SK-N-SH (cell line): ENCODE measurements around the gene ROMO1. TPM values are rescaled to one million over a fixed set of nuclear protein-coding genes. Genes with fewer than 3 reads are reported as not detected.

Experiments used
- CTCF ChIA-PET: fragments of 300-600, 350-600 bp; formaldehyde crosslinking; extraction: SDS; loops from one replicate; lab custom pipeline; 2021; lab: Yijun Ruan, JAX
- POLR2A ChIA-PET: fragments of 350-600 bp; sonication (Branson Sonifier 250); formaldehyde crosslinking; extraction: SDS; loops from one replicate; lab custom pipeline; 2020; ENCODE audit warnings: antibody characterized with exemption, inconsistent platforms; lab: Yijun Ruan, JAX
- DNase-seq: peaks from one replicate; pipeline ENCODE4 v3.0.0; 2012
- H2AFZ ChIP-seq: fragments of 200-600 bp; sonication (generic); 2 replicates; pipeline ENCODE4 v1.8.1; 2016; ENCODE audit warnings: antibody characterized with exemption, mild to moderate bottlenecking, low read depth
- H3F3A ChIP-seq: fragments of 200-600 bp; sonication (generic); replicated peaks from 2 replicates; pipeline ENCODE3; 2016; ENCODE audit warnings: antibody characterized with exemption, mild to moderate bottlenecking; ENCODE audit not compliant: insufficient read depth
- H3K27ac ChIP-seq, 2 experiments: fragments of 200-500 bp in 1 of 2; fragments of 200-600 bp in 1 of 2; sonication (Bioruptor generic) in 1 of 2; sonication (generic), shearing (Covaris generic) in 1 of 2; 2 replicates each; pipeline versions ENCODE4 v1.5.1 to v1.6.1; 2014 to 2016; ENCODE audit warnings: low read depth in 2 of 2, inconsistent platforms in 1 of 2, low read length in 1 of 2, mild to moderate bottlenecking in 1 of 2, mixed read lengths in 1 of 2
- H3K27me3 ChIP-seq: fragments of 200-600 bp; sonication (generic), shearing (Covaris generic); 2 replicates; pipeline ENCODE4 v1.6.1; 2016; ENCODE audit warnings: mixed run types; ENCODE audit not compliant: insufficient read depth
- H3K36me3 ChIP-seq, 2 experiments: fragments of 200-500 bp in 1 of 2; fragments of 200-600 bp in 1 of 2; sonication (Bioruptor generic) in 1 of 2; sonication (generic) in 1 of 2; replicated peaks in 1 of 2; 2 replicates each; pipeline versions ENCODE3 to v1.5.1; 2014 to 2016; ENCODE audit warnings: low read length in 1 of 2, mild to moderate bottlenecking in 1 of 2; ENCODE audit not compliant: insufficient read depth in 2 of 2, control insufficient read depth in 1 of 2
- H3K4me1 ChIP-seq, 2 experiments: fragments of 200-500 bp in 1 of 2; fragments of 200-600 bp in 1 of 2; sonication (Bioruptor generic) in 1 of 2; sonication (generic), shearing (Covaris generic) in 1 of 2; 2 replicates each; pipeline versions ENCODE4 v1.5.1 to v1.6.1; 2014 to 2016; ENCODE audit warnings: low read depth in 1 of 2, low read length in 1 of 2, mixed run types in 1 of 2; ENCODE audit not compliant: insufficient read depth in 2 of 2, control insufficient read depth in 1 of 2
- H3K4me2 ChIP-seq: fragments of 200-600 bp; sonication (generic), shearing (Covaris generic); 2 replicates; pipeline ENCODE4 v1.6.1; 2017; ENCODE audit warnings: mixed run types
- H3K4me3 ChIP-seq, 2 experiments: fragments of 200-500 bp in 1 of 2; fragments of 200-600 bp in 1 of 2; sonication (Bioruptor generic) in 1 of 2; sonication (generic), shearing (Covaris generic) in 1 of 2; 2 replicates each; pipeline versions ENCODE4 v1.5.1 to v1.8.1; 2014 to 2016; ENCODE audit warnings: low read depth in 2 of 2, inconsistent platforms in 1 of 2, low read length in 1 of 2, mild to moderate bottlenecking in 1 of 2, mixed read lengths in 1 of 2, moderate library complexity in 1 of 2
- H3K79me2 ChIP-seq: fragments of 200-600 bp; sonication (generic); 2 replicates; pipeline ENCODE4 v1.8.1; 2017; ENCODE audit warnings: mild to moderate bottlenecking; ENCODE audit not compliant: insufficient read depth
- H3K9ac ChIP-seq: fragments of 200-600 bp; sonication (generic); 2 replicates; pipeline ENCODE4 v1.6.1; 2017; ENCODE audit warnings: mixed run types
- H3K9me2 ChIP-seq: fragments of 200-600 bp; sonication (generic); 2 replicates; pipeline ENCODE4 v1.6.1; 2017; ENCODE audit warnings: mixed run types
- H3K9me3 ChIP-seq: fragments of 200-600 bp; sonication (generic); 2 replicates; pipeline ENCODE4 v1.6.1; 2017; ENCODE audit warnings: mixed run types, mild to moderate bottlenecking, moderate library complexity
- H4K20me1 ChIP-seq: fragments of 200-600 bp; sonication (generic); 2 replicates; pipeline ENCODE4 v1.6.1; 2017; ENCODE audit warnings: mild to moderate bottlenecking, mixed run types; ENCODE audit not compliant: insufficient read depth
- ELF1 ChIP-seq: IDR thresholded peaks from 2 replicates; pipeline ENCODE4 v1.4.0; 2012
- FOXJ3 ChIP-seq: sonication (generic); formaldehyde crosslinking; IDR thresholded peaks from 2 replicates; pipeline ENCODE4 v1.5.1; 2020; ENCODE audit warnings: mild to moderate bottlenecking, missing genetic modification reagents
- NRF1 ChIP-seq: IDR thresholded peaks from 2 replicates; pipeline ENCODE4 v1.6.1; 2012; ENCODE audit warnings: low read depth, mild to moderate bottlenecking, low read length
- POLR2AphosphoS5 ChIP-seq: IDR thresholded peaks from 2 replicates; pipeline ENCODE4 v1.6.1; 2012; ENCODE audit warnings: low read depth, low read length
- SIN3A ChIP-seq: IDR thresholded peaks from 2 replicates; pipeline ENCODE4 v1.6.1; 2012; ENCODE audit warnings: low read depth, mild to moderate bottlenecking, low read length, moderate library complexity, borderline replicate concordance
- SMC3 ChIP-seq: IDR thresholded peaks from 2 replicates; pipeline ENCODE4 v1.6.1; 2012; ENCODE audit warnings: low read depth, low read length, improper control_type of control experiment
- TCF12 ChIP-seq: IDR thresholded peaks from 2 replicates; pipeline ENCODE4 v1.4.0; 2012
- WGBS: methylation state at CpG from one replicate; pipeline ENCODE4 v1.1.6; 2017; ENCODE audit warnings: low lambda C conversion rate; 5-methylcytosine and 5-hydroxymethylcytosine counted together
- polyA plus RNA-seq, 3 experiments: library from polyadenylated mRNA; depleted of rRNA; stranded (reverse); fragments of >200 nt; gene quantifications; 2 replicates each; pipeline ENCODE4 v1.2.3, GENCODE V29; 2012
- TF ChIP-seq, protein P1 (sequence below): IDR thresholded peaks from 2 replicates; pipeline ENCODE4 v1.4.0; 2012; ENCODE audit warnings: low read depth
- TF ChIP-seq, protein P2 (sequence below): IDR thresholded peaks from 2 replicates; pipeline ENCODE4 v1.4.0; 2012; ENCODE audit warnings: low read depth, borderline replicate concordance
- TF ChIP-seq, protein P3 (sequence below): IDR thresholded peaks from 2 replicates; pipeline ENCODE4; 2012
- TF ChIP-seq, protein P4 (sequence below): fragments of 150-350 bp; IDR thresholded peaks from 2 replicates; pipeline ENCODE4 v1.6.1; 2016; ENCODE audit warnings: mild to moderate bottlenecking, low read depth, low read length
- TF ChIP-seq, protein P5 (sequence below): IDR thresholded peaks from 2 replicates; pipeline ENCODE4 v1.6.1; 2012; ENCODE audit warnings: mild to moderate bottlenecking, low read depth, low read length, moderate library complexity

ROMO1 gene
- polyA plus RNA-seq, 1 of the 3 experiments (the other 2 are of a cell fraction): 1,273 TPM

DNA sequence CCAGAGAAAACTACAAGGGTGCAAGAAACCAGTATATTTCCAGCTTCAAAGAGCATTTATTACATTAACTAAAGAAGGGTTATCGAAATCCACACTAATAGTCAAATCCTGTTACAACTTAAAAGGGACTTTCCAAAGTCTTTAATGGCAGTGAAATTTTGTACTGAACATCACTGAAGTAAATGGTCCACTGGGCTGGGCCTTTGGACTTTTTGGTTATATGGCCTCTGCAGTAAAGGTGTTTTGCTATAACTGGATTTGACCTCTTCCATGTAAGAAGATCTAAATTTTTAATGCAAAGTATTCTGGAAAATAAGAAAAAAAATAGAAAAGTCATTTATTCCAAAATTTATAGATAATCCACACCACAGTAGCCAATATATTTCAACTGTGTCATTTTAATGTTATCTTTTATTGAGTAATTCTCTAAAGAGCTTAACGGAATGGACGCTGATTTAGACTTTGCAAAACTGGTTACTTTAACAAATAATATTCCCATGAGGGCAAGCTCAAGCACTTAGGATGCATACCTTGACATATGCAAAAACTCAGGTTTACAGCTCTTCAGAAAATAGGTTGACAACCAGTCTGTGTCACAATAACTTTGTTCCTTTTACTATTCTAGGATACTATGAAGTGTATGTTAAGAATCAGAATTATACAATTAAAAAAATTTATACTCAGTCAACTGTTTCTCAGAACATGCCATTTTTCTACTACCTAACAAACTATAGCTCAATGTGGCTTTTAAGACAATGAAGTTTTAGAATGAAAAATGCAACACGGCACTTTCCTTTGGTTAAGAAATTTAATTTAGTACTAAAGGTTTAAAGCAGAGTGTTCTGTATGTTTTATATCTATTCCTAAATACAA is 35.8 kb downstream of the ROMO1 start:
- POLR2A ChIA-PET: interaction anchor here (1.2 kb wide), 1 partner anchor 18 kb away, joined by 4 read pairs; no protein-coding TSS in a partner anchor
- Histone ChIP-seq H3F3A (peaks cover 34% of the 10 kb centered on the region), H3K4me2 (no peak overlapping the region), H2AFZ (no peak overlapping the region), H3K4me3 (no peak overlapping the region), H3K9ac (no peak overlapping the region), H3K4me1 (peaks cover 10 to 27% of the 10 kb centered on the region in 2 experiments; a peak in 3 of 4 replicates)
- DNase-seq: no peak
- no peak for TF ChIP-seq ELF1
- TF ChIP-seq, protein P1, sequence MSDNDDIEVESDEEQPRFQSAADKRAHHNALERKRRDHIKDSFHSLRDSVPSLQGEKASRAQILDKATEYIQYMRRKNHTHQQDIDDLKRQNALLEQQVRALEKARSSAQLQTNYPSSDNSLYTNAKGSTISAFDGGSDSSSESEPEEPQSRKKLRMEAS: no peak
- no peak for TF ChIP-seq NRF1
- no peak for TF ChIP-seq TCF12
- TF ChIP-seq, protein P2, sequence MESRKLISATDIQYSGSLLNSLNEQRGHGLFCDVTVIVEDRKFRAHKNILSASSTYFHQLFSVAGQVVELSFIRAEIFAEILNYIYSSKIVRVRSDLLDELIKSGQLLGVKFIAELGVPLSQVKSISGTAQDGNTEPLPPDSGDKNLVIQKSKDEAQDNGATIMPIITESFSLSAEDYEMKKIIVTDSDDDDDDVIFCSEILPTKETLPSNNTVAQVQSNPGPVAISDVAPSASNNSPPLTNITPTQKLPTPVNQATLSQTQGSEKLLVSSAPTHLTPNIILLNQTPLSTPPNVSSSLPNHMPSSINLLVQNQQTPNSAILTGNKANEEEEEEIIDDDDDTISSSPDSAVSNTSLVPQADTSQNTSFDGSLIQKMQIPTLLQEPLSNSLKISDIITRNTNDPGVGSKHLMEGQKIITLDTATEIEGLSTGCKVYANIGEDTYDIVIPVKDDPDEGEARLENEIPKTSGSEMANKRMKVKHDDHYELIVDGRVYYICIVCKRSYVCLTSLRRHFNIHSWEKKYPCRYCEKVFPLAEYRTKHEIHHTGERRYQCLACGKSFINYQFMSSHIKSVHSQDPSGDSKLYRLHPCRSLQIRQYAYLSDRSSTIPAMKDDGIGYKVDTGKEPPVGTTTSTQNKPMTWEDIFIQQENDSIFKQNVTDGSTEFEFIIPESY: no peak
- TF ChIP-seq FOXJ3 (CRISPR knock-in tag): no peak
- TF ChIP-seq, all 33 proteins: peak for 0
- Histone ChIP-seq H3K79me2 (peaks cover 100% of the 10 kb centered on the region), H3K27ac (no peak overlapping the region; a peak in 1 of 4 replicates), H3K9me2 (no peaks in the 10 kb centered on the region), H4K20me1 (peaks cover 100% of the 10 kb centered on the region), H3K9me3 (no peaks in the 10 kb centered on the region), H3K36me3 (peaks cover 85 to 99% of the 10 kb centered on the region in 2 experiments), H3K27me3 (no peaks in the 10 kb centered on the region)
- 92% methylated on average over 4 of the region's 4 CpGs for WGBS
- CTCF ChIA-PET: interaction anchor here (0.8 to 2.9 kb wide), 2 partner anchors 20 to 150 kb away, joined by 3 to 14 read pairs; no protein-coding TSS in a partner anchor

DNA sequence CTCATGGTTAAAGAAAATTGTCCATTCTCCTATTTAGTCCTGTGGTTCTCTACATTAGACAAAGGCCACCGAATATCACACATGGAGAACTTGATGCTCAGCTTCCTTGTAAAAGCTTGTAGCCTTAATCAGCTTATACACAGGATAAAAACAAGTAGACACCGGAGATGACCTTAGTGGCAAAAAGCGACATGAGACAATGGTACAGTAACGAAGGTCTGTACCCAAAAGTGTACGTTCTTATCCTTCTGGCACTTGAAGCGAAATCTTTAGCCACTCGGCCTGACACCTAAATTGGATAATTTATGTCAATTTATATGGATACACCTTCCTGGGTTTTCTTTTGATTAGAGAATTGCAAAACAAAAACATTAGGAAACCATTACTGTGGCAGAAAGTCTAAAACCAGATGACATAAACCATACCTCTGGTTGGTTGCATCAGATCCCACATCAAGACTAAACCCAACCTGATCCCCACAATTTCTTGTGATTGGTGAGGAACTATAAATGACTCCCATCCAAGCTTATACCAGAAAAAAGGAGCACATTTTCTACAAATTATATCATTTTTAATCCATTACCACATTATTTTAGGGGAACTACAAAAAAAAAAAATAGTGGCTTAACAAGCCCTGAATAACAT is 36.7 kb downstream of the ROMO1 start:
- Histone ChIP-seq H3K36me3 (peaks cover 81 to 97% of the 10 kb centered on the region in 2 experiments), H3K79me2 (peaks cover 100% of the 10 kb centered on the region), H3K9me3 (no peaks in the 10 kb centered on the region), H4K20me1 (peaks cover 100% of the 10 kb centered on the region), H2AFZ (no peak overlapping the region), H3K4me2 (peak overlapping the region; percentile 31; the same call in 1 of the 2 replicates), H3K4me1 (peaks cover 14 to 24% of the 10 kb centered on the region in 2 experiments; a peak in 3 of 4 replicates), H3K9ac (no peak overlapping the region), H3K27me3 (no peaks in the 10 kb centered on the region), H3K27ac (no peak overlapping the region), H3F3A (peaks cover 32% of the 10 kb centered on the region), H3K9me2 (no peaks in the 10 kb centered on the region), H3K4me3 (no peak overlapping the region)
- ChIA-PET CTCF (interaction anchor here (2.9 kb wide), 1 partner anchor 149 kb away, joined by 14 read pairs; no protein-coding TSS in a partner anchor), POLR2A (interaction anchor here (1.2 kb wide), 1 partner anchor 19 kb away, joined by 4 read pairs; no protein-coding TSS in a partner anchor)
- TF ChIP-seq, protein P3, sequence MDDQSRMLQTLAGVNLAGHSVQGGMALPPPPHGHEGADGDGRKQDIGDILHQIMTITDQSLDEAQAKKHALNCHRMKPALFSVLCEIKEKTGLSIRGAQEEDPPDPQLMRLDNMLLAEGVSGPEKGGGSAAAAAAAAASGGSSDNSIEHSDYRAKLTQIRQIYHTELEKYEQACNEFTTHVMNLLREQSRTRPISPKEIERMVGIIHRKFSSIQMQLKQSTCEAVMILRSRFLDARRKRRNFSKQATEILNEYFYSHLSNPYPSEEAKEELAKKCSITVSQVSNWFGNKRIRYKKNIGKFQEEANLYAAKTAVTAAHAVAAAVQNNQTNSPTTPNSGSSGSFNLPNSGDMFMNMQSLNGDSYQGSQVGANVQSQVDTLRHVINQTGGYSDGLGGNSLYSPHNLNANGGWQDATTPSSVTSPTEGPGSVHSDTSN: no peak
- TF ChIP-seq, protein P4, sequence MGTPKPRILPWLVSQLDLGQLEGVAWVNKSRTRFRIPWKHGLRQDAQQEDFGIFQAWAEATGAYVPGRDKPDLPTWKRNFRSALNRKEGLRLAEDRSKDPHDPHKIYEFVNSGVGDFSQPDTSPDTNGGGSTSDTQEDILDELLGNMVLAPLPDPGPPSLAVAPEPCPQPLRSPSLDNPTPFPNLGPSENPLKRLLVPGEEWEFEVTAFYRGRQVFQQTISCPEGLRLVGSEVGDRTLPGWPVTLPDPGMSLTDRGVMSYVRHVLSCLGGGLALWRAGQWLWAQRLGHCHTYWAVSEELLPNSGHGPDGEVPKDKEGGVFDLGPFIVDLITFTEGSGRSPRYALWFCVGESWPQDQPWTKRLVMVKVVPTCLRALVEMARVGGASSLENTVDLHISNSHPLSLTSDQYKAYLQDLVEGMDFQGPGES: no peak
- TF ChIP-seq NRF1 (no peak), POLR2AphosphoS5 (no peak), SIN3A (no peak), SMC3 (no peak)
- TF ChIP-seq, protein P5, sequence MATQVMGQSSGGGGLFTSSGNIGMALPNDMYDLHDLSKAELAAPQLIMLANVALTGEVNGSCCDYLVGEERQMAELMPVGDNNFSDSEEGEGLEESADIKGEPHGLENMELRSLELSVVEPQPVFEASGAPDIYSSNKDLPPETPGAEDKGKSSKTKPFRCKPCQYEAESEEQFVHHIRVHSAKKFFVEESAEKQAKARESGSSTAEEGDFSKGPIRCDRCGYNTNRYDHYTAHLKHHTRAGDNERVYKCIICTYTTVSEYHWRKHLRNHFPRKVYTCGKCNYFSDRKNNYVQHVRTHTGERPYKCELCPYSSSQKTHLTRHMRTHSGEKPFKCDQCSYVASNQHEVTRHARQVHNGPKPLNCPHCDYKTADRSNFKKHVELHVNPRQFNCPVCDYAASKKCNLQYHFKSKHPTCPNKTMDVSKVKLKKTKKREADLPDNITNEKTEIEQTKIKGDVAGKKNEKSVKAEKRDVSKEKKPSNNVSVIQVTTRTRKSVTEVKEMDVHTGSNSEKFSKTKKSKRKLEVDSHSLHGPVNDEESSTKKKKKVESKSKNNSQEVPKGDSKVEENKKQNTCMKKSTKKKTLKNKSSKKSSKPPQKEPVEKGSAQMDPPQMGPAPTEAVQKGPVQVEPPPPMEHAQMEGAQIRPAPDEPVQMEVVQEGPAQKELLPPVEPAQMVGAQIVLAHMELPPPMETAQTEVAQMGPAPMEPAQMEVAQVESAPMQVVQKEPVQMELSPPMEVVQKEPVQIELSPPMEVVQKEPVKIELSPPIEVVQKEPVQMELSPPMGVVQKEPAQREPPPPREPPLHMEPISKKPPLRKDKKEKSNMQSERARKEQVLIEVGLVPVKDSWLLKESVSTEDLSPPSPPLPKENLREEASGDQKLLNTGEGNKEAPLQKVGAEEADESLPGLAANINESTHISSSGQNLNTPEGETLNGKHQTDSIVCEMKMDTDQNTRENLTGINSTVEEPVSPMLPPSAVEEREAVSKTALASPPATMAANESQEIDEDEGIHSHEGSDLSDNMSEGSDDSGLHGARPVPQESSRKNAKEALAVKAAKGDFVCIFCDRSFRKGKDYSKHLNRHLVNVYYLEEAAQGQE: no peak
- 81% methylated on average over 7 of the region's 7 CpGs for WGBS
- DNase-seq: no peak
